PFSK-1 (cell line): ENCODE measurements around the gene LHFPL3.

Experiments used
- FOXP2 ChIP-seq: optimal IDR thresholded peaks from 2 replicates; pipeline ENCODE3; 2011; ENCODE audit warnings: borderline replicate concordance, control low read depth, inconsistent platforms; ENCODE audit not compliant: insufficient read depth; ENCODE audit errors: extremely low read length, extremely low read depth
- POLR2AphosphoS5 ChIP-seq: IDR thresholded peaks from 2 replicates; pipeline ENCODE4 v1.6.1; 2012; ENCODE audit warnings: low read depth, mild to moderate bottlenecking, control low read depth, low read length, moderate library complexity
- SIN3A ChIP-seq: IDR thresholded peaks from 2 replicates; pipeline ENCODE4 v1.6.1; 2012; ENCODE audit warnings: mild to moderate bottlenecking, low read length, moderate library complexity, borderline replicate concordance; ENCODE audit not compliant: insufficient read depth
- TAF1 ChIP-seq: IDR thresholded peaks from 2 replicates; pipeline ENCODE4 v1.6.1; 2012; ENCODE audit warnings: low read length, control low read depth, borderline replicate concordance; ENCODE audit not compliant: insufficient read depth
- TF ChIP-seq, protein P1 (sequence below), 2 experiments: IDR thresholded peaks; 2 replicates each; pipeline versions ENCODE4 v1.6.1 to v1.8.0; 2011 to 2012; ENCODE audit warnings: low read depth in 2 of 2, low read length in 2 of 2, control low read depth in 1 of 2, inconsistent platforms in 1 of 2, mild to moderate bottlenecking in 1 of 2, moderate library complexity in 1 of 2; ENCODE audit not compliant: insufficient read depth in 1 of 2

LHFPL3 gene

GRCh38 chr7:104891949-104892348 is 563.5 kb downstream of the LHFPL3 start:
- TF ChIP-seq FOXP2 (no peak), SIN3A (no peak), POLR2AphosphoS5 (no peak), TAF1 (no peak)
- TF ChIP-seq, protein P1, sequence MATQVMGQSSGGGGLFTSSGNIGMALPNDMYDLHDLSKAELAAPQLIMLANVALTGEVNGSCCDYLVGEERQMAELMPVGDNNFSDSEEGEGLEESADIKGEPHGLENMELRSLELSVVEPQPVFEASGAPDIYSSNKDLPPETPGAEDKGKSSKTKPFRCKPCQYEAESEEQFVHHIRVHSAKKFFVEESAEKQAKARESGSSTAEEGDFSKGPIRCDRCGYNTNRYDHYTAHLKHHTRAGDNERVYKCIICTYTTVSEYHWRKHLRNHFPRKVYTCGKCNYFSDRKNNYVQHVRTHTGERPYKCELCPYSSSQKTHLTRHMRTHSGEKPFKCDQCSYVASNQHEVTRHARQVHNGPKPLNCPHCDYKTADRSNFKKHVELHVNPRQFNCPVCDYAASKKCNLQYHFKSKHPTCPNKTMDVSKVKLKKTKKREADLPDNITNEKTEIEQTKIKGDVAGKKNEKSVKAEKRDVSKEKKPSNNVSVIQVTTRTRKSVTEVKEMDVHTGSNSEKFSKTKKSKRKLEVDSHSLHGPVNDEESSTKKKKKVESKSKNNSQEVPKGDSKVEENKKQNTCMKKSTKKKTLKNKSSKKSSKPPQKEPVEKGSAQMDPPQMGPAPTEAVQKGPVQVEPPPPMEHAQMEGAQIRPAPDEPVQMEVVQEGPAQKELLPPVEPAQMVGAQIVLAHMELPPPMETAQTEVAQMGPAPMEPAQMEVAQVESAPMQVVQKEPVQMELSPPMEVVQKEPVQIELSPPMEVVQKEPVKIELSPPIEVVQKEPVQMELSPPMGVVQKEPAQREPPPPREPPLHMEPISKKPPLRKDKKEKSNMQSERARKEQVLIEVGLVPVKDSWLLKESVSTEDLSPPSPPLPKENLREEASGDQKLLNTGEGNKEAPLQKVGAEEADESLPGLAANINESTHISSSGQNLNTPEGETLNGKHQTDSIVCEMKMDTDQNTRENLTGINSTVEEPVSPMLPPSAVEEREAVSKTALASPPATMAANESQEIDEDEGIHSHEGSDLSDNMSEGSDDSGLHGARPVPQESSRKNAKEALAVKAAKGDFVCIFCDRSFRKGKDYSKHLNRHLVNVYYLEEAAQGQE (IDR thresholded peaks at IDR 0.05; ENCODE audit: insufficient read depth in 1 of 2, low read depth in 2 of 2, low read length in 2 of 2), result no peak

- TF ChIP-seq SIN3A, result no peak
- TF ChIP-seq, protein P1 (IDR thresholded peaks at IDR 0.05; ENCODE audit: insufficient read depth in 1 of 2, low read depth in 2 of 2, low read length in 2 of 2), result no peak
- TF ChIP-seq TAF1, result no peak
- no peak for TF ChIP-seq FOXP2
- TF ChIP-seq POLR2AphosphoS5, result no peak
These were observed 565.9 kb downstream of the LHFPL3 start for GRCh38 chr7:104894314-104894713.

DNA sequence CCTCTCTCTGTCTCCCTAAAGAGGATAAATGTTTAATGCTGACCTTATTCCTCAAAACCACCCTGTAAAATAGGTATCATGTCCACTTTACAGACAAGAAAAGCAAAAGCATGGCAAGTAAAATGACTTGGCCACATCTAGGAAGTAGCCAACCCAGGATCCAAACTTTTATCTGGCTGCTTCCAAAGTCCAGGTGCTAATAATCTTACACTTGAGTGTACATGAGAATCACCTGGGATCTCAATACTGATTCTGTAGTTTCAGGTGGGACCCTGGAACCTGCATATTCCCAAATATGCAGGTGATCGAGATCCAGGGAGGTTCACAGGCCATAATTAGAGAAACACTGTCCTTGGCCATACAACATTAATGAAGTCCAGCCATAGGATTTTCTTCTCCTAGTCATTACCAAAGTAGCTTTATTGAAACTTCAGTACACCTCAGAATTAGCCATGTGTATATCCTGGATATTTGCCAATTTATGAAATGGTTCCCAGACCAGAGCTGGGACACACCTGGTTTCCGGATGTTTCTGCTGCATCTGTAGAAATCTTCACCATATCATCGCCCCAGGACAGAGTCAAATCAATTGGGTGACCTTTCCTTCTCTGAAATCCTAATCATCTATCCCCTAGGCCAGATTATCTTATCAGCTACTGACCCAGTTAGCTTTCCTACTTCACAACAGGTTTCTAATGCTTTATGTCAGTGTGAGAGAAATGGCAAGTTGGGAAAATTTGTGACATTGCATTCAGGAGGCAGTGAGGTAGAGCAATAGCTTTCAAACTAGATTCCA is 566.5 kb downstream of the LHFPL3 start:
- TF ChIP-seq POLR2AphosphoS5 (no peak), SIN3A (no peak), FOXP2 (no peak)

GRCh38 chr7:104895522-104896236 is 567.3 kb downstream of the LHFPL3 start:
- TF ChIP-seq TAF1, result no peak
- no peak for TF ChIP-seq POLR2AphosphoS5
- no peak for TF ChIP-seq SIN3A
- TF ChIP-seq, protein P1 (IDR thresholded peaks at IDR 0.05; ENCODE audit: insufficient read depth in 1 of 2, low read depth in 2 of 2, low read length in 2 of 2), result no peak
- TF ChIP-seq FOXP2, result no peak

GRCh38 chr7:104898434-104898833 is 570.0 kb downstream of the LHFPL3 start:
- TF ChIP-seq TAF1 (no peak), POLR2AphosphoS5 (no peak), SIN3A (no peak), FOXP2 (no peak)
- TF ChIP-seq, protein P1 (IDR thresholded peaks at IDR 0.05; ENCODE audit: insufficient read depth in 1 of 2, low read depth in 2 of 2, low read length in 2 of 2), result no peak
